ENCODE results near the gene ARMC10.
"Not testable (repeated sequence)": the region's sequence is repeated elsewhere in the genome, so short reads cannot be mapped to it uniquely, and the experiment has no call there.

The ARMC10 gene

DNA sequence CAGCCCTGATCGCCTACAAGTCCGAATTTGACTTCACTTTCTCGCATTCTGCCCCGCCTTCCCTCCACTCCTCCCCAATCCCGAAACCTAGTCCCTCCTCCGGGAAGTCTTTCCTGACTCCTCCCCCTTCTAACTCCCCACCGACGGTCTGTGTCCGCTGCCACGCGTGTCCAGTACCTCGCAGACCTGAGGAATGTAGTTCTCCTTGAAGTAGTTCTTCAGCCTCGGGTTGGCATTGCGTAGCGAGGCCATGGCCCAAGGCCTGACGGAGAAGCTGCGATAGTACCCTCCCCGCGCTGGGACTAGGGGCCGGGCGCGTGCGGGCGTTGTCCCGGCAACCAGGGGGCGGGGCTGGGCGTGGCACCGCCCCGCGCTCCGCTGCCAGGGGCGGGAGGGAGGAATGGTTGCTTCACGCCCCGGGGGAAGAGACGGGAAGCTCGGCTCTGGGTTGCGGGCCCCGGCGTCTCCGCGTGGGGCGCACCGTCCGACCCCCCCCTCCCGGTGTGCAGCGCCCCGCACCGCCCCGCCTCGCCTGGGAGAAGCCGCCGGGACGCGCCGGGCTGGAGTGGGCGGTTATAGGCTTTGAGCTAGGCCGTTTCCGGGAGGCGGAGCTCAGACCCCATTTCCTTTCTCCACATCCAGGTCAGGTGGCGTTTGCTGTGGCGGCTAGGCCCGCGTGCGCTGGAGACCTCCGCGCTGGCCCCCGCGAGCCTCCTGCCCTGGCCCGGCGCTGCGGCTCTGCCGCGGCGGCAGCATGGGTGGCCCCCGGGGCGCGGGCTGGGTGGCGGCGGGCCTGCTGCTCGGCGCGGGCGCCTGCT lies at the start of gene ARMC10, which contains the start of gene FBXL13:
Gene ARMC10 (plus strand): TSS at position 622 of the 818 bp plus-strand sequence. CDS start 133 bp downstream, at position 755.
Gene FBXL13 (minus strand): TSS at position 278 of the 818 bp plus-strand sequence.
- DNase-seq (ENCODE audit: extremely low spot score, insufficient read length, low read depth): peak; percentile 85
- FAIRE-seq: peak; percentile 90

DNA sequence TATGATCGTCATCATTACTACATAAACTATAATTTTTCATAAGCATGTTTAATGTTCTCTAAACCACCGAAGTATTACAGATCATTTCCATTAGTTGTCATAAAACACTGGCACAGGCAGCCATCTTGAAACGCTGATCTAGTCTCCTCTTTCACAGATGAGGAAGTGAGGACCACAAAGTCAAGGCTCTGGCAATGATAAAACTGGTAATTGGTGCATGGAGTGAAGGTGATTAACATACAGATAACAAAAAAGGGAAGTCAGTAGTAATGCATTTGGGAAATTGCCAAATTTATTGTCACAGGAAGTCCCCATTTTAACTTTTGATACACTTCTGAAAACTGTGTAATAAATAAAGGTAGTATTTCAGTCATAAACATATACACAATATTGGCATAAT lies 49.6 kb upstream of the ARMC10 start:
- FAIRE-seq: peak; percentile 21
- DNase-seq (ENCODE audit: extremely low spot score, insufficient read length, low read depth): no peak

DNA sequence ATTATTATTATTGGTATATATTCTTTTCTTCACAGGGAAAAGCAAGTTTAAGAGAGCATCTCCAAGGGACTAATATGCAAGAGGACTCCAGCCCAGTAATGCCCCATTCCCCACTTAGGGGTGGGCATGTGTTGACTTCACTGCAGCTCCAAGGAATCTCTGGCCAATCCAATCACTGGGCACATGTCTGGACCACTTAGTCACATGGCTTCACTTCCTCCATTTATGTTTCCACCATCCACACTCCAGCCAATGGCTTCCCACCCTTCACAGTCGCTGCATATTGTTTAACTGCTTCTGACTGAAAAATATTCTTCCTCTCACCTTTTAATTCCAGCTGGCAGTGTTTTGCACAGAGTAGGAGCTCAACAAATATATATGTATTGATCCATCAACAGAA lies 43.9 kb upstream of the ARMC10 start:
- FAIRE-seq (no peak), DNase-seq (ENCODE audit: extremely low spot score, insufficient read length, low read depth) (no peak)

DNA sequence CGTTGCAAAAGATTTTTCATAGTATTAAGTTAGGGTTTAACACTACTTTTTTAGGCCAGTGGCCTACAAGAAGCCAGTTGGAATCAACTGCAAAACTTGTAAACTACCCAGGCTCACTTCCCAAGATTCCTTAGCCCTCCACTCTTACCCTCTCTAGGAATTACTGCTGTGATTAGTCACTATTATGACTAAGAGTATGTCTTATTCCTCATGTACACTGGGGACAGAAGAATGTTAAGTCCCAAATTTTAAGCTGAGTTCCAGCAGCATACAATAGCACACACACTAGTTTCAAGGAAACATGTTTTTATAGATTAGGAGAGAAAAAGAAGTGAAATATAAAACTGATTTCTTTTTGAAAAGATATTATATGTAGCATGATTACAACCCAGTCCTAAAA lies 43.2 kb upstream of the ARMC10 start:
- DNase-seq (ENCODE audit: extremely low spot score, insufficient read length, low read depth) (no peak), FAIRE-seq (no peak)

DNA sequence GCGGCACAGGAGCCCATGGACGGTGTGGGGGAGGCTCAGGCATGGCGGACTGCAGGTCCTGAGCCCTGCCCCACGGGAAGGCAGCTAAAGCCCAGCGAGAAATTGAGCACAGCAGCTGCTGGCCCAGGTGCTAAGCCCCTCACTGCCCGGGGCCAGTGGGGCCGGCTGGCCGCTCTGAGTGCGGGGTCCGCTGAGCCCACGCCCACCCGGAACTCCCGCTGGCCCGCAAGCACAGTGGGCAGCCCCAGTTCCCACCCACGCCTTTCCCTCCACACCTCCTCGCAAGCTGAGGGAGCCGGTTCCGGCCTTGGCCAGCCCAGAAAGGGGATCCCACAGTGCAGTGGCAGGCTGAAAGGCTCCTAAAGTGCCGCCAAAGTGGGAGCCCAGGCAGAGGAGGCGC lies 40.6 kb upstream of the ARMC10 start:
- not testable (repeated sequence) for DNase-seq (ENCODE audit: extremely low spot score, insufficient read length, low read depth); FAIRE-seq

DNA sequence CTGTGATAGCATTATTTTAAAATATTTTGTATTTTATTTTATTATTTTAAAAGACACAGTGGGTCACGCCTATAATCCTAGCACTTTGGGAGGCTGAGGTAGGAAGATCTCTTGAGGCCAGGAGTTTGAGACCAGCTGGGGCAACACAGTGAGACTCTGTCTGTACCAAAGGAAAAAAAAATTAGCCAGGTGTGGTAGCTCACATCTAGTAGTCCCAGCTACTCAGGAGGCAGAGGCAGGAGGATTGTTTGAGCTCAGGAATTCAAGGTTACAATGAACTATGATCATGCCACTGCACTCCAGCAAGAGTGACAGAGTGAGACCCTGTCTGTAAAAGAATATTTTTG lies 37.5 kb upstream of the ARMC10 start:
- DNase-seq (ENCODE audit: extremely low spot score, insufficient read length, low read depth): no peak
- no peak for FAIRE-seq

DNA sequence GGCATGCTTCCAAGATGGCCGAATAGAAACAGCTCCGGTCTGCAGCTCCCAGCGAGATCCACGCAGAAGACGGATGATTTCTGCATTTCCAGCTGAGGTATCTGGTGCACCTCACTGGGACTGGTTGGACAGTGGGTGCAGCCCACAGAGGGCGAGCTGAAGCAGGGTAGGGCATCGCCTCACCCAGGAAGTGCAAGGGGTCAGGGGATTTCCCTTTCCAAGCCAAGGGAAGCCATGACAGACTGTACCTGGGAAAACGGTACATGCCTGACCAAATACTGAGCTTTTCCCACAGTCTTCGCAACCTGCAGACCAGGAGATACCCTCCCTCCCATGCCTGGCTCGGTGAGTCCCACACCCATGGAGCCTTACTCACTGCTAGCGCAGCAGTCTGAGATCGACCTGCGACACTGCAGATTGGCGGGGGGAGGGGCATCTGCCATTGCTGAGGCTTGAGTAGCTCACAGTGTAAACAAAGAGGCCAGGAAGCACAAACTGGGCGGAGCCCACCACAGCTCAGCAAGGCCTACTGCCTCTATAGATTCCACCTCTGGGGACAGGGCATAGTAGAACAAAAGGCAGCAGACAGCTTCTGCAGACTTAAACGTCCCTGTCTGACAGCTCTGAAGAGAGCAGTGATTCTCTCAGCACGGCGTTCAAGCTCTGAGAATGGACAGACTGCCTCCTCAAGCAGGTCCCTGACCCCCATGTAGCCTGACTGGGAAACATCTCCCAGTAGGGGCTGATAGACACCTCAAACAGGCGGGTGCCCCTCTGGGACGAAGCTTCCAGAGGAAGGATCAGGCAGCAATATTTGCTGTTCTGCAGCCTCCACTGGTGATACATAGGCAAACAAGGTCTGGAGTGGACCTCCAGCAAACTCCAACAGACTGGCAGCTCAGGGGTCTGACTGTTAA lies 36.9 kb upstream of the ARMC10 start:
- FAIRE-seq: not testable (repeated sequence)

DNA sequence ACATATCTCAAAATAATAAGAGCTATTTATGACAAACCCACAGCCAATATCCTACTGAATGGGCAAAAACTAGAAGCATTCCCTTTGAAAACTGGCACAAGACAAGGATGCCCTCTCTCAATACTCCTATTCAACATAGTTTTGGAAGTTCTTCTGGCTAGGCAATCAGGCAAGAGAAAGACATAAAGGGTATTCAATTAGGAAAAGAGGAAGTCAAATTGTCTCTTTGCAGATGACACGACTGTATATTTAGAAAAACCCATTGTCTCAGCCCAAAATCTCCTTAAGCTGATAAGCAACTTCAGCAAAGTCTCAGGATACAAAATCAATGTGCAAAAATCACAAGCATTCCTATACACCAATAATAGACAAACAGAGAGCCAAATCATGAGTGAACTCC lies 33.1 kb upstream of the ARMC10 start:
- not testable (repeated sequence) for DNase-seq (ENCODE audit: extremely low spot score, insufficient read length, low read depth); FAIRE-seq

More for the DNA sequence above, 36.9 kb upstream of the ARMC10 start:
- not testable (repeated sequence) for DNase-seq (ENCODE audit: extremely low spot score, insufficient read length, low read depth)

DNA sequence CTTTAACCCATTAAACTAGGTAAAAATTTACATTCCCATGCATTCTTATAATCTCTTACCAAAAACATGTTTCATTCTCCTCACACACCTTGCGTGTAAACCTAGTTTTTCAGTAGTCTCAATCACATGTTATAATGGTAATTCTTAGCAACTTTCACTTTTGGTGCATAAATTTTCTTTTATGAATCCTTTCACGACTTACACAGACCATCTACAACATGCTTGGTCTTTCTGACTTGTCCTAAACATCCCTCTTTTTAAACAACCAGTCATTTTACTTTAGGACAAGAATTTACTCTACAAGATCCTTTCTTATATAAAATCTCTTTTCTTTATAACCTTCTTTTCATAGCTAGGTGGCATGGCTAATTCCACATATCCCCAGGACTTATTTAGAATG lies 26.1 kb upstream of the ARMC10 start:
- DNase-seq (ENCODE audit: extremely low spot score, insufficient read length, low read depth) (no peak), FAIRE-seq (no peak)

DNA sequence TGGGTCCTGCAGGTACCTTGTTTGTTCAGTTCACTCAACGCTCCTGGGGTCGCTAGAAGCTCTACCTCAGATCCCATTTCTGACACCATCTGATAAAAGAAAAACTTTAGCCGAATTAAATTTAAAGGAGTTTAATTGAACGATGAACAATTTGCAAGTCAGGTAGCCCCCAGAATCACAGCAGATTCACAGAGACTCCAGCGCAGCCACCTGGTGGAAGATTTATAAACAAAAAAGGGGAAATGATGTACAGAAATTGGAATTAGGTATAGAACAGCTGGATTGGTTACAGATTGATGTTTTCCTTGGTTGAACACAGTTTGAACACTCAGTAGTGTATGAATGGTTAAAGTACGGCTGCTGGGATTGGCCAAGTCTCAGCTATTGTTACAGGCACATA lies 23.4 kb upstream of the ARMC10 start:
- DNase-seq (ENCODE audit: extremely low spot score, insufficient read length, low read depth) (no peak), FAIRE-seq (no peak)

DNA sequence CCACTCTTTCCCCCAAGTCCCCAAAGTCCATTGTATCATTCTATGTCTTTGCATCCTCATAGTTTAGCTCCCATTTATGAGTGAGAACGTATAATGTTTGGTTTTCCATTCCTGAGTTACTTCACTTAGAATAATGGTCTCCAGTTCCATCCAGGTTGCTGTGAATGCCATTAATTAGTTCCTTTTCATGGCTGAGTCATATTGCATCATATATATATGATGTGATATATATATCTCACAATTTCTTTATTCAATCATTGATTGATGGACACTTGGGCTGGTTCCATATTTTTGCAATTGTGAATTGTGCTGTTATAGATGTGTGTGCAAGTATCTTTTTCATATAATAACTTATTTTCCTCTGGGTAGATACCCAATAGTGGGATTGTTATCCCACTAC lies 18.9 kb upstream of the ARMC10 start:
- not testable (repeated sequence) for DNase-seq (ENCODE audit: extremely low spot score, insufficient read length, low read depth); FAIRE-seq

DNA sequence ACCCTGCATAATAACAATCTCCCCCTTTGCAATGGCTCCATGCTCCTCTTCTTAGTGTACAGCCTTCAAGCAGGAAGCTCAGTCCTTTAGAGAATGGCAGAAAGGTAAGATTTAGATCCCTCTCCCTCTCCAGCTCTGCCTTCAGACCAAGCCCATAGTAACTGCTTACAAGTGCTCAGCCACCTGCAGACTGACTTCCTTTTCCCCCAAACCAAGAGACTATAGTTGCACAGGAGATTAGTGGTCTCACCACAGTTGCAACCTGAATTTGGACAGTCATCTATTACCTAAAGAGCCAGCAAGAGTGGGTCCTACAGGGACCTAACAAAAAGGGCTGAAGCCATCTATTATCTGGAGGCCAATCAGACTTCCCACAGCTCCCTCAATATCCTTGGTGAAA lies 16.8 kb upstream of the ARMC10 start:
- no peak for FAIRE-seq
- no peak for DNase-seq (ENCODE audit: extremely low spot score, insufficient read length, low read depth)

DNA sequence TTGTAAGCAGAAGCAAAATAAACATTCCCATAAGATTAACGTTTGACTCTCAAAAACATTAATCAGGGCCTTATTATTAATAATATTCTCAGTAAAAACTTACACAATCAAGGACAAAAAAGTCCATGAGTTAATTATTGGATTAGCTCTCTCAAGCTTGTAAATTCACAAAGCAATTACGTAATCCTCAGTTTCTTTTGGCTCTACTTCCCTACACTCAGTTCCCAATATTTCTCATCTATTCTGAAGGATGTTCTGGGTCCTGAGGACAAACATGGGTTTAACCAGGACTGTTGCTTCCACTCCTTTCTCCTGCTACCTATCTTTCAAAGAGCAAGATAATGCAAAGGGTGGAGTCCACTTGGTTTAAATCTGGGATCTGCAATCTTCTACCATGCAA lies 15.5 kb upstream of the ARMC10 start:
- FAIRE-seq (no peak), DNase-seq (ENCODE audit: extremely low spot score, insufficient read length, low read depth) (no peak)

DNA sequence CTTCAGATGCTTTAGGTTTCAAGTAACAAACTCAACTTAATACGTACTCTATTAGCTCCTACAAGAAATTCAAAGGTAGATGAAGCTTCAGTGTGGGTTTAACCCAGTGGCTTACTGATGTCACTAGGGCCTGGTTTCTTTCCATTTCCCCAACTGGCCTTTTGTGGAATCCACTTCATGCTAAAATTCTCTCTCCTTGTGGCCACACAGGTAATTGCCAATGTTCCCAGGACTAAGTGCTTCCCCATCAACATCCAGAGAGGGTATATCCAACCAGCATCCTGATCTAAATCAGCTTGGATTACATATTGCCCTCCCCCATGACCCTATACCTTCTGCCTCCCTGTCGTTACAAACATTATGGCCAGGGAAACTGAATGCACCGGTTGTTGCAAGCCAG lies 11.0 kb upstream of the ARMC10 start:
- FAIRE-seq (no peak), DNase-seq (ENCODE audit: extremely low spot score, insufficient read length, low read depth) (no peak)

DNA sequence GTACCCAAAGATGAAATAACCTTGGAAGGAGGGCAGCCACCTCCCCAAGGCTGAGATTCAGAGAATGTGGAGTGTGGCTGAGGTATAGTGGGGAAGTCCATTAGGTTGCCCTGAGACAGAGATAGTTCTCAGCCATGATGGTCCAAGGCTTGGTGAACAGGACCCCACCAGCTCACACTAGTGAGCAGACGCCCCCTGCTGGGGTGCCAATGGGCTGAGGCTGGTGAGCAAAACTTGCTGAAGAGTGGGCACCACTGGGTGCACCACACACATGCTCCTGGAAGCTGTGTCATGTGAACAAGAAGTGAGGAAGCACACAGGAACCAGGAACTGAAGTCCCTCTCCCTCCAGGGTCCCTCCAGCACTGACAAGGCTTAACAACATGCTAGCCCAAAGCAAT lies 9.3 kb upstream of the ARMC10 start:
- FAIRE-seq (no peak), DNase-seq (ENCODE audit: extremely low spot score, insufficient read length, low read depth) (no peak)

DNA sequence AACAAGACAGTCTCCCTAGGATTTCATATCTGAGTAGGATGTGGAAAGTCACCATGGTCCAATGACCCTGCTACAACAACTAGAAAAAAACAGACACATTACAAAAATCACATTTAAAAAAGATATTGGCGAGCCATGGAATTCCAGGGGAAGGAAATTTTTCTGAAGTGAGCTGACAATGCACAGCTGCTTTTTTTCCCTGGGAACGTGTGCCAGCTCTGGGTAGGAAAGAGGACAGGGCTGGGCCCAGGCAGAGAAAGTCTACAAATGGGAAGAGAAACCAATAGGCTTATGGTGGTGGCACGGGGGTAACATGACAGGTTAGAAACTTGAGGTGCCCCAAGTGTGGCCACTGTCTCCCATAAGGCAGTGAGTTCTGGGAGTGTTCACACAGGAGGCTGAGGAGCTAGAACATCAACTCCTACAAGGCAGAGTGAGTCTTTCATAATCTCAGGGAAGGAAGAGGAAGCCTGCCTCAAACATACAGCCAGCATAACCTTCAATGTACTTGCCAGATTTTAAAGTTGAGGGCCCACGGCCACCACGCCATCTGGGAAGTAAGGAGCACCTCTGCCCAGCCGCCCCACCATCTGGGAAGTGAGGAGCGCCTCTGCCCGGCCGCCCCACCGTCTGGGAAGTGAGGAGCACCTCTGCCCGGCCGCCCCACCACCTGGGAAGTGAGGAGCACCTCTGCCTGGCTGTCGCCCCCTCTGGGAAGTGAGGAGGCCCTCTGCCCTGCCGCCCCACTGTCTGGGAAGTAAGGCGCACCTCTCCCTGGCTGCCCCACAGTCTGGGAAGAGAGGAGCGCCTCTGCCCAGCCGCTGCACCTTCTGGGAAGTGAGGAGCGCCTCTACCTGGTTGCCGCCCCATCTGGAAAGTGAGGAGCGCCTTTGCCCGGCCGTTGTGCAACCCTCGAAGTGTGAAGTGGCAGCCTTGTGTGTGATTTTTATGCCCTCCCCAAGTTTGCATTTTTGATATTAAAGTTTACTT lies 6.2 kb upstream of the ARMC10 start:
- no peak for DNase-seq (ENCODE audit: extremely low spot score, insufficient read length, low read depth)
- no peak for FAIRE-seq

DNA sequence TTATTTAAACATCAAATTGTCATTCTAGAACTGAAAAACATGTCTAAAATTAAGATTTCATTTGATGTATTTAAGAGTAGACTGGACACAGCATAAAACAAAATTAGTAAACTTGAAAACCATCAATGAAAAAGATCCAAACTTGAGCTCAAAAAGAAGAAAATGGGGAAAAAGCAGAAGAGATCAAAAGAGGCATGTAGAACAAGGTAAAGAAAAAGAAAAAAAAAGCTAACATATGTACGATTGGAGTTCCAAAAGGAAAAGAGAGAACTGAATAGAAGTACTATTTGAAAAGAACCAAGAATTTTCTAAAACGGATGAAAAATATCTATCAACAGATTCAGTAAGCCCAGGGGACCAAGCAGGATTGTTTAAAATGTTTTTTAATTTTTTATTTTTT lies 3.9 kb upstream of the ARMC10 start:
- DNase-seq (ENCODE audit: extremely low spot score, insufficient read length, low read depth): no peak
- FAIRE-seq: no peak

DNA sequence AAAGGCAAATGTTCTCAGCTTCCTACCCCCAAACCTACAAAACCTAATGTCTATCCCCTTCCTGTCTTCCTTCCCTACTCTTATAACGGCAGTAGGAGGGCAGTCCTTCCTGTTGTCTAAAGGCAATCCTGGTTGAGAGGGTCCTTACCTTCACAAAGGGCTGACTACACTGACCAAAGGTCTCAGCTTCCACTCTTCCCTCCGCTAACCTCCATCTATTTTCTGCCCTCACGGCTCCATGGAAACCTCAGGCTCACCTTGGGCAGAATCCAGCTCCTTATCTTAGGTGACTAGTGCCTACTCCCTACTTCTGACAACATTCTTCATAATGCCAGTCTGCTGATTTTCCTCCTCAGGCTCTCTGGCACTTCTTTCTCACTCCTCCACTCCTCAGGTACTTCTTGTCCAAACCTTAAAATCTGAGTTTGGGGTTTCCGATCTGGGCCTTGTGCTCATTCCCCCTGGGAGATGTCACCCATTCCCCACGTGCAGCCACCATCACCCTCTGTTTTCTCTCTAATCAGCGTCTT lies 886 bp upstream of the ARMC10 start:
- no peak for DNase-seq (ENCODE audit: extremely low spot score, insufficient read length, low read depth)
- FAIRE-seq: no peak

DNA sequence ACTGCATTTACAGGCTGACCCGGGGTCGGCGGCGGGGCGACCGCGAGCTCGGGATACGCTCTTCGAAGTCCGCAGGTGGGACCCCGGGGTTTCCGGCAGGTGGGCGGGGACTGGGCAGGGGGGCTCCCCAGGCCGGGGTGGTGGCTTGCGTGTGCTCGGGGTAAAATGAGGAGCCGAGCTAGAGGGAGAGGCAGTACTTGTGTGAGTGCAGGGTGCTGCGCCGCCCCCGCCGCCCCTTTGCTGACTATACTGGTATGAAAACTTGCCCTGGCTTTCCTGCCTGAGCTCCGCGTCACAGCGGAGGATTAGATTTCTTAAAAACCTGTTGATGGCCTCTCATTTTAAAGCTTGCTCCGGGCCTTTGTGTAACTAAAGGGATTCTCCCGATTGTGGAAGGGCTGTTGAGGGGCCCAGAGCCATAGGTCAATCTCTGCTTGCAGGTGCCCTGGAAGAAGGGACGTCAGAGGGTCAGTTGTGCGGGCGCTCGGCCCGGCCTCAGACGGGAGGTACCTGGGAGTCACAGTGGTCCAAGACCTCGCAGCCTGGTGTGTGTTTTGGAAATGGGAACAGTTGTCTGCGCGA lies 488 bp downstream of the ARMC10 start:
- peak; percentile 55 for FAIRE-seq

More for the DNA sequence above, 488 bp downstream of the ARMC10 start:
- DNase-seq (ENCODE audit: extremely low spot score, insufficient read length, low read depth): peak; percentile 35
